Measurements from ENCODE around the gene FBXL7. TPM values are rescaled to one million over a fixed set of nuclear protein-coding genes. Genes with fewer than 3 reads are reported as not detected.

The FBXL7 gene
- total RNA-seq, 8 experiments from 2014 or later: 2.9 to 12.8 (median 5.8) TPM

DNA sequence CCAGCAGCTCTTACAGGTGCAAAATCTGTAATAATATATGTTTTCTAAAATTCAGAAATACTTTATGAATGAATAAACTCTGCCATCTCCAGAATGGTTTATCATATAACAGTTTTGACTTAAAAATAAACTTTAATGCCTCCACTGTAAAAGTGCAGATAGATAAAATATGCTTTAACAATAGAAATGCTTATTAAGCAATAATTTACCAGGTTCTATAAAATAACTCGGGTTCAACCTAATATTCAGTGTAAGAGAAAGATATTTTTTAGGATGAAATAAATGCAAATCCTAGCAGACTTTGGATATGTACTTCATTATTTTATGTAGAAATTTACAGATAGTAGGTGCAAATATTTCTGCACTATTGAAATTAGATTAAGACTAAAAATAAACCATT is 74.1 kb downstream of the FBXL7 start:
- Histone ChIP-seq H3K4me3 (no peak overlapping the region), H3K4me1 (replicated peaks in 1 of 2) (peaks cover 51 to 68% of the 10 kb centered on the region in 2 donors), H3K27ac (no peak overlapping the region)
- in situ Hi-C loops (cut with MboI; ENCODE audit: low pct_unique_long_range_greater_than_20kb in 2 of 9, low sequenced_read_pairs in 9 of 9, unreplicated experiment in 9 of 9): no loop called here
- 44 to 100% (median 93%) methylated on average over 1 of the region's 1 CpG; no CpG with 5 or more reads in 1 of the 10 experiments for WGBS, 10 experiments
- no peak for ATAC-seq (replicated peaks in 6 of 8)

DNA sequence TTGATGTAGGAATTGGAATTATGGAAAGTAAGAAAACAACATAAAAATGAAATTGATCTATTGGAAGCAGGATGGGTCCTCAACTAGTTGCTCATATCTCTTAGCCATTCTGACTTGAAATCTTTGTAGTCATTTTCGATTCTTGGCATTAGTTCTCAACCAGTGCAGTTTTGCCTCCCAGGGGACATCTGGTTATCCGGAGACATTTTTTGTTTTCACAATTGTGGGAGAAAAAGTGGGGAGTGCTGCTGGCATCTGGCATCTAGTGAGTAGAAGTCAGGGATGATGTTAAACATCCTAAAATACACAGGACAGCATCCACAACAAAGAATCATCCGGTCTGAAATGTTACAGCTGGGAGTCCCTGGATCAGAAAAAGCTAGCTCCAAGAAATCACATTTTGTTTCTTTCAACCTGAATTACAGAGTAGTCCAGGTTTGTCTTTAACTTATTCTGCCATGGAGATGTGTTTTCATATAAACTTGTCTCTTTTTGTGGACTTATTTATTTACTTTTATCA is 74.9 kb downstream of the FBXL7 start:
- no peak overlapping the region for H3K27ac ChIP-seq
- WGBS, 10 experiments: 17 to 100% (median 83%) methylated on average over 1 to 3 of the region's 3 CpGs; no CpG with 5 or more reads in 4 of the 10 experiments

DNA sequence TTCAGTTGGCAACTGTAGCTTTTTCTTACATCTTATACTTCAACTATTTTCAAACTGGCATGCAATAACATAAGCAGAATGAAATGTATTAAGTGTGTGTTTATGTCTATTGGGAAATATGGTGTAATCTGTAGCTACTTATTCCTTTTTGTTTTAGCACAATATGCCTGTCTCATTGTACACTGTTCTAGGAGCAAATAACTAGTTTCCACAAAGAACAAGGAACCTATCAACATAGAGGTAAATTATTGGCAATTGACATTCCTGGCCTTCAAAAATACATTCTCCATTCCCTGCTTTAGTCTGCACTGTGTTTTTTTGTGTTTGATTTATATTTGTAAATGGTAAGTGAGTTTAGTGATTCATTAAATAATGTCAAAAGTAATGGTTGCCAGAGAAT is 75.7 kb downstream of the FBXL7 start:
- ATAC-seq (replicated peaks in 6 of 8): no peak
- in situ Hi-C loops (cut with MboI; ENCODE audit: low pct_unique_long_range_greater_than_20kb in 2 of 9, low sequenced_read_pairs in 9 of 9, unreplicated experiment in 9 of 9): no loop called here
- Histone ChIP-seq H3K27ac (no peak overlapping the region), H3K4me1 (replicated peaks in 1 of 2) (peaks cover 57 to 68% of the 10 kb centered on the region in 2 donors), H3K4me3 (no peak overlapping the region)

More for the DNA sequence above, 74.9 kb downstream of the FBXL7 start:
- Histone ChIP-seq H3K4me1 (replicated peaks in 1 of 2) (peaks cover 56 to 68% of the 10 kb centered on the region in 2 donors), H3K4me3 (no peak overlapping the region)
- in situ Hi-C loops (cut with MboI; ENCODE audit: low pct_unique_long_range_greater_than_20kb in 2 of 9, low sequenced_read_pairs in 9 of 9, unreplicated experiment in 9 of 9): no loop called here
- no peak for ATAC-seq (replicated peaks in 6 of 8)

DNA sequence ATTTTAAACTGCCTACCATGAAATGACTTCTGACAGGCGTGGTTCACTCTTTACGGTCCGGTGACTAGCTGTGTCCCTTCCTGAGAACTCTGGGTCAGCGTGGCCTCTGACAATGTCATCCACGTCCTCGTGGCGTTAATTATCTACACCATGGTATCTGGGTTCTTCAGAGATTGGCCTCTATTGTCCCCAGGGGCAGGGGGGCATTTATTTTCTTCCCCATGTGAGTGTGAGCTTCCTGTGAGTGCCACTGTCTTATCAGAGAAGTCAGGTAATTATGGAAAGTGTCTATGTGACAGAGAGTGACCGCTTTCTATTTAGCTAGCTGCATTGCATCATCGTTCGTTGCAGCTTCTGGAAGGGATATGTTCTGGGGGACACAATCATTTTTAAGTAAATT is 77.2 kb downstream of the FBXL7 start:
- H3K4me1 ChIP-seq (replicated peaks in 1 of 2): peaks cover 48 to 66% of the 10 kb centered on the region in 2 donors
- WGBS, 10 experiments: 50 to 100% (median 60%) methylated on average over 2 to 7 of the region's 10 CpGs; no CpG with 5 or more reads in 1 of the 10 experiments
- peak in 5 of 8 experiments; percentile 77 to 86 (median 84) for ATAC-seq (replicated peaks in 6 of 8)
- peak overlapping the region; percentile 72 to 74 for H3K27ac ChIP-seq
- H3K4me3 ChIP-seq: peak overlapping the region in 1 of 5 donors; percentile 6
- in situ Hi-C loops (cut with MboI; ENCODE audit: low pct_unique_long_range_greater_than_20kb in 2 of 9, low sequenced_read_pairs in 9 of 9, unreplicated experiment in 9 of 9): no loop called here

DNA sequence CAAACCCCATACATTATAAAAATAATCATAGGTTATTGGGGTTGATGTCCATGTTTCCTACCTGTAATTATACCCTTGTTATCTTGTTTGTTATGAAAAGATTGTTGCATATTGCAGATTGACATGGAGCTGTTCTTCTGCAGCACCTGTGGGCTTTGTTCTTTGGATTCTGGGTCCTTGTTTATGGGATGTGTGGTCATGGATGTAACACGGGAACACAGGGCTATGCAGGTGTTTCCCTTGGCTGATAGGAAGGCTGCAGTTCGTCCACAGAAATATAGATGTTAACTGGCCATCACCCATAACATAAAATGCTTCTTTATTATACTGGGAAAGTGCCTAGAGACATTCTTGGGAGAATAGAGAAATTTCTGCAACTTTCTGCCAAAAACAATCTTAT is 77.9 kb downstream of the FBXL7 start:
- H3K4me1 ChIP-seq (replicated peaks in 1 of 2): peaks cover 43 to 59% of the 10 kb centered on the region in 2 donors
- 43 to 100% (median 88%) methylated on average over 1 to 2 of the region's 2 CpGs; no CpG with 5 or more reads in 2 of the 10 experiments for WGBS, 10 experiments
- H3K27ac ChIP-seq: peak overlapping the region in 1 of 2 donors; percentile 72
- H3K4me3 ChIP-seq: no peak overlapping the region
- in situ Hi-C loops (cut with MboI; ENCODE audit: low pct_unique_long_range_greater_than_20kb in 2 of 9, low sequenced_read_pairs in 9 of 9, unreplicated experiment in 9 of 9): no loop called here
- ATAC-seq (replicated peaks in 6 of 8): no peak

DNA sequence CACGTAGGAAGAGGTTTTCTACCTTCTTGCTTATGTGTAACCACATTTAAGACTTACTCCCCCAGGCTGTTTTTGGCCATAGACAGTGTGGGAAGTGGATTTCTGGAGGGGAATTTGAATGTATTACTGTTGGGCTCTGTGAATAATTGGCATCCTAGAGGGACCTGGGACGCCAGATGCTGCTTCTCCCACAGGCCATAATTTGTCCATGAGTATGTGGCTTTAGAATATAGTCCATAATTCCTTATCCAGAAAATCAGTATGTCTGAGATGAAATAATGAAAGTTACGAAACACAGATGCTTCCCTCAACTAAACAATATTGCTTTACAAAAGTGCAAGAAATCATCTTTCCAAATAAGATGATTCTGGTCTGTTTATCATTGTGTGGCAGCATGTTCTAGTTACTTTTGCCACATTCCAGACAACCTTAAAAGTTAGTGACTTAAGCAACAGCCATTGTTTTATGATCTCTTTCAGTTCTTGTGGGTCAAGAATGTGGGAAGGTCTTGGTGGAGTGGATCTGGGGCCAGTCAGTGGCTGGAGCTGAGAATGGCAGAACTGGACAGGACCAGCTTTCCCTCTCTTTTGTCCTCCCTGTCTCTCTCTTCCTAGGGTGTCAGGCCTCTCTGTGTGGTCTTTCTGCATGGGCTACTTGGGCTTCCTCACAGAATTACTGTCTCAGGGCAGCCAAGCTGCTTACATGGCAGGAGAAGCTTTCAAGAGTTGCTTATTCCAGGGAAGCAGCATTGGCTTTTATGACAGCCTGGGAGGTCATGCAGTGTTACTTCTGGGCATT is 79.4 kb downstream of the FBXL7 start:
- H3K4me3 ChIP-seq: no peak overlapping the region
- WGBS, 10 experiments: 59 to 100% (median 93%) methylated on average over 1 to 3 of the region's 3 CpGs; no CpG with 5 or more reads in 1 of the 10 experiments
- no peak overlapping the region for H3K27ac ChIP-seq
- in situ Hi-C loops (cut with MboI; ENCODE audit: low pct_unique_long_range_greater_than_20kb in 2 of 9, low sequenced_read_pairs in 9 of 9, unreplicated experiment in 9 of 9): no loop called here
- peaks cover 30 to 43% of the 10 kb centered on the region in 2 donors for H3K4me1 ChIP-seq (replicated peaks in 1 of 2)
- no peak for ATAC-seq (replicated peaks in 6 of 8)

DNA sequence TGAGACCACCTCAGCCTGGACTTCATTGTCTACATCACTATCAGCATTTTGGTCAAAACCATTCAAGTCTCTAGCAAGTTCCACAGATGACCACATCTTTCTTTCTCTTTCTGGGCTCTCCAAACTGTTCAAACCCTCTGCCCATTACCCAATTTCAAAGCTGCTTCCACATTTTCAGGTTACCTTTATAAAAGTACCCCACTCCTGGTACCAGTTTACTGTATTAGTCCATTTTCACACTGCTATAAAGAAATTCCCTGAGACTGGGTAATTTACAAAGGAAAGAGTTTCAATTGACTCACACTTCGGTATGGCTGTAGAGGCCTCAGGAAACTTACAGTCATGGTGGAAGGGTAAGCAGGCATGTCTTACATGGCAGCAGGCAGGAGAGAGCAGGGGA is 84.5 kb downstream of the FBXL7 start:
- H3K4me3 ChIP-seq: no peak overlapping the region
- in situ Hi-C loops (cut with MboI; ENCODE audit: low pct_unique_long_range_greater_than_20kb in 2 of 9, low sequenced_read_pairs in 9 of 9, unreplicated experiment in 9 of 9): no loop called here
- no peak for ATAC-seq (replicated peaks in 6 of 8)
- no peak overlapping the region for H3K27ac ChIP-seq
- 80 to 100% (median 100%) methylated on average over 1 of the region's 1 CpG; no CpG with 5 or more reads in 3 of the 10 experiments for WGBS, 10 experiments
- peaks cover 0 to 5% of the 10 kb centered on the region in 2 donors for H3K4me1 ChIP-seq (replicated peaks in 1 of 2)

DNA sequence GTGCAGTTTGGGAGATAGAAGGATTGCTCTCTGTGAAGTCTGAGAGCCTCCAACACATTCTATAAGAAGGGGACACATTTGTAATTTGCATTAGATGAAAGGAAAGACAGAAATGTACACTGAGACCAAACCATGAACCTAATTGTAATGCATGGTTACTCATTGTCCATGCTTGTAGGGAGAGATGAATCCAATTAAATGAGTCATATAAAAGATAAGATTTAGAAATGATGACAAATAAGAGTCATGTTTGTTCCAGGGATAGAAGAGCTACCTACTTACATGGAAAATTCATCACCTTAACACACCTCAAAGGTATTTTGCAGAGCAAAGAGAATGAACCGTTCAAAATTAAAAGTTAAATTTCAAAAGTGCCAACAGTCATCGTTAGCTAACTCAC is 85.1 kb downstream of the FBXL7 start:
- no peak overlapping the region for H3K4me3 ChIP-seq
- in situ Hi-C loops (cut with MboI; ENCODE audit: low pct_unique_long_range_greater_than_20kb in 2 of 9, low sequenced_read_pairs in 9 of 9, unreplicated experiment in 9 of 9): no loop called here
- peak in 2 of 8 experiments; percentile 32 to 39 for ATAC-seq (replicated peaks in 6 of 8)
- H3K4me1 ChIP-seq (replicated peaks in 1 of 2): no peaks in the 10 kb centered on the region
- no peak overlapping the region for H3K27ac ChIP-seq
- 39 to 100% (median 95%) methylated on average over 1 to 2 of the region's 2 CpGs; no CpG with 5 or more reads in 1 of the 10 experiments for WGBS, 10 experiments

DNA sequence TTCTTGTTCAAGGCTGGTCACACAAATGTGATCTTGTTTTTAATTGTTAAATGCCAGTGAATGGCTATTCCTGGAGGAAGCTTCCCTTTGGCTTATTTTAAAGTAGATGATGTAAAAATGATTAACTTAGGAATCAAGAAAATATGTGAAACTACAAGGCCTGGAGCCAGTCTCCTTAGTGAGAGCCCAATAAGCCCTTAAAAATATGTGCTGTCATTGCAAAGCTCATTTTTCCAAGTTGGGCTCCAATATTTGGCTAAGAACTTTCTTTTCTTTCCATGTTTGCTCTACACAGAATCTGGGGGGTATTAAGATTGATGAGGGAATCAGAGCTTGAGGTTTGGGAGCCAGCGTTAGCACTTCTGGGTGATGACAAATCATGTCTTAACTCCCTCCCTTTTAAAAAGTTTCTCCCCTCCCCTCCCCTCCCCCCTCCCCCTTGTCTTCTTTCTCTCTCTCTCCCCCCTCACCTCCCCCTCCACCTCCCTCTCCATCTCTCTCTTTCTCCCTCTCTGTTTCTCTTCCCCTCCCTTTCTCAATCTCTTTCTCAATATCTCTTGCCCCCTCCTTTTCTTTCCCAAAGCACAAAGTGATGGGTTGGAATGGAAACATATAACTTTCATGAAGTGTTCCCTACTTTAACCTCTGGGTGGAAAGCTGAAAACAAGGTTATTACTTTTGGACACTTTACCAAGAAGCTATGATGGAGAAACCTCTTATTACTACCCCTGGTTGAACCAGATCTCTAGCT is 86.0 kb downstream of the FBXL7 start:
- no peak overlapping the region for H3K4me3 ChIP-seq
- WGBS, 10 experiments: 0 to 83% (median 31%) methylated on average over 1 of the region's 1 CpG; no CpG with 5 or more reads in 6 of the 10 experiments
- peak in 1 of 8 experiments; percentile 17 for ATAC-seq (replicated peaks in 6 of 8)
- in situ Hi-C loops (cut with MboI; ENCODE audit: low pct_unique_long_range_greater_than_20kb in 2 of 9, low sequenced_read_pairs in 9 of 9, unreplicated experiment in 9 of 9): no loop called here
- no peaks in the 10 kb centered on the region for H3K4me1 ChIP-seq (replicated peaks in 1 of 2)
- H3K27ac ChIP-seq: no peak overlapping the region

DNA sequence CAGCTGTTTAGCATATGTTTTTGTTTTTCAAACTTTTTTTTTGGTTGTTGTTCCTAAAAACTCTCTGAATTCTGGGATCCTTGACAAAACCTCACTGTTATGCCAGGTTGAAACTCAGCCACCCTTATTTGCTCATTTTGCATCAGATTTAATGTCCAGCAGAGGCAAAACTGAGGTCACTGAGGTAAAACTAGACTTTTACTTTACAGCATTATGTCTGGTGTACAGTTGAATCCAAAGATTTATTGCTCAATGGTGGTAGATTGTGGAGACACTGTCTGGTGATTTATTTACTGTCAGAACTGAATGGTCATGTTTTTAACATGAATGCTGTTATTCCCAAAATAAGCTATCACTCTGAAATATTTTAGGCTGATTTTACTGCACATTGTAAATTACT is 87.9 kb downstream of the FBXL7 start:
- H3K27ac ChIP-seq: no peak overlapping the region
- in situ Hi-C loops (cut with MboI; ENCODE audit: low pct_unique_long_range_greater_than_20kb in 2 of 9, low sequenced_read_pairs in 9 of 9, unreplicated experiment in 9 of 9): no loop called here
- no peaks in the 10 kb centered on the region for H3K4me1 ChIP-seq (replicated peaks in 1 of 2)
- H3K4me3 ChIP-seq: no peak overlapping the region
- peak in 4 of 8 experiments; percentile 35 to 86 (median 47) for ATAC-seq (replicated peaks in 6 of 8)

DNA sequence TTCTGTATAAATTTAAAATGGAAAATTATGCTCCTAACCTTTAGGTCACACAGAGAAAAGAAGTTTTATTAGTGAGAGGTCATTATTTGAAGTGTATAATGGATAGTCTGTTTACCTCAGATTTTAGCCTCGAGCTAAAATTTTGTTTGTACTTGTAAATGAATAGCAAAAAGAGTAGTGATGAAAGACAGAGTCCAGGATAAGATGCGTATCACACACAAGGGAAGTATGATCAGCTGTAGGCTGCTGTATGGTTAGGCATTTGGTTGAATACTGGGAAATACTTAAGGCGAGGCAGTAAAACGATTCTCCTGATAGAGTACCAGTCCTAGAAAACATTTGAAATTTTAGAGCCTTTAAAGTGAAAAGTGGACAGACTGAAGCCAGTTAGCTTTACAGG is 92.7 kb downstream of the FBXL7 start:
- H3K4me1 ChIP-seq (replicated peaks in 1 of 2): peaks cover 0 to 12% of the 10 kb centered on the region in 2 donors
- no peak for ATAC-seq (replicated peaks in 6 of 8)
- no peak overlapping the region for H3K4me3 ChIP-seq
- in situ Hi-C loops (cut with MboI; ENCODE audit: low pct_unique_long_range_greater_than_20kb in 2 of 9, low sequenced_read_pairs in 9 of 9, unreplicated experiment in 9 of 9): no loop called here
- no peak overlapping the region for H3K27ac ChIP-seq
- WGBS, 10 experiments: 66 to 100% (median 88%) methylated on average over 2 to 4 of the region's 4 CpGs

DNA sequence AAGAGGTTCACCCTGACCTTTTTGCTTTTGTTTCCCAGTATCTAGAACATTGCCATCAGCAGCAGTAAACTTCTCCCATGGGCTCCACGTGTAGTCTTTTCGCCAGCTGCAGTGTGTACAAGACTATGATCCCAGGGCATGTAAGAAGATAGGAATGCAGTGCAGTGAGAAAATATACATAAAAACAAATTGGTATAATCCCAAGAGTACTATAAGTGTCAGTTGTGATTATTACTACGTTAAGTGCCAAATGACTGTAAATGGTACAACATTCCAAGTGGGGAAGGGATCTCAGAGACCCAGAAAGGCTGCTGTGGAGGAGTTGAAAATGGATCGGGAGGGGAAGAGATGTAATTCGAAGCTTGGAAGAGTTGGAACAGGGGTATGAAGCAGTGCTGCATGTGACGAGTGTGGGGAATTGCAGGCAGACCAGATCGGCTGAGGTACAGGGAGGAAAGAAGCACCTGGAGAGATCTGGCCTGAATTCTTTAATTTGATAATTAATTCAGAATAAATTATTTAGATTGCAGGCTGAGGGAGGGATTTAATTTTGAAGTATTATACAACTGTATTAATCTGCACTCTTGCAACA is 95.1 kb downstream of the FBXL7 start:
- Histone ChIP-seq H3K4me1 (replicated peaks in 1 of 2) (peaks cover 0 to 20% of the 10 kb centered on the region in 2 donors), H3K4me3 (no peak overlapping the region), H3K27ac (no peak overlapping the region)
- in situ Hi-C loops (cut with MboI; ENCODE audit: low pct_unique_long_range_greater_than_20kb in 2 of 9, low sequenced_read_pairs in 9 of 9, unreplicated experiment in 9 of 9): no loop called here
- ATAC-seq (replicated peaks in 6 of 8): peak in 1 of 8 experiments; percentile 29
- WGBS, 10 experiments: 75 to 96% (median 94%) methylated on average over 2 to 7 of the region's 7 CpGs; no CpG with 5 or more reads in 1 of the 10 experiments

DNA sequence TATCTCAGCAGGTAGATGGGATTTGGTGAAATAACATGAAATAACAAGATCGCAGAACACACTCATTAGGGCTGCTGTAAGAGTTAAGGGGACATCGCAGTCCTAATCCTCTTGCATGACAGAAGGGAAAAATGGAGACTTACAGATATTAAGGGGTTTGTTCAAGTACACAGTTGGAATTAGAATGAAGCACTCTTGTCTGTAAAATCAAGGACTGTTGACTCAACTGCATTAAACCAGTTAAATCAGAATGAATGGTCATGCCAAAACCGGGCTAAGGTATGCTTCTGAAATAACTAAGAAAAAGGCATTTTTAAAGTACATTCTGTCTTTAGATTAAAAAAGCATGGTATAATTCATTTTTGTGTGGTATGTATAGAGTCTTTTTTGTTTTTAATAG is 95.9 kb downstream of the FBXL7 start:
- peaks cover 3 to 20% of the 10 kb centered on the region in 2 donors for H3K4me1 ChIP-seq (replicated peaks in 1 of 2)
- in situ Hi-C loops (cut with MboI; ENCODE audit: low pct_unique_long_range_greater_than_20kb in 2 of 9, low sequenced_read_pairs in 9 of 9, unreplicated experiment in 9 of 9): no loop called here
- WGBS, 10 experiments: 64 to 100% (median 81%) methylated on average over 2 to 3 of the region's 3 CpGs; no CpG with 5 or more reads in 1 of the 10 experiments
- H3K27ac ChIP-seq: no peak overlapping the region
- H3K4me3 ChIP-seq: no peak overlapping the region
- no peak for ATAC-seq (replicated peaks in 6 of 8)

Measured in motor neuron (in vitro differentiated cells).